Testis (tissue), 3 donors: ENCODE measurements around the gene PPP2R3C. TPM values are rescaled to one million over a fixed set of nuclear protein-coding genes. Genes with fewer than 3 reads are reported as not detected.
A peak's percentile ranks its signal among the peaks of the same experiment; 100 is the strongest.

Source experiments
- DNase-seq: peaks from one replicate; pipeline ENCODE4 v3.0.0-alpha.2; 2019
- H3K27ac ChIP-seq, 2 donors: fragments of 200-600 bp; sonication (generic); one replicate each; pipeline ENCODE4 v1.5.1; 2019
- H3K27me3 ChIP-seq: fragments of 200-600 bp; sonication (generic); one replicate; pipeline ENCODE4 v1.5.1; 2019
- H3K36me3 ChIP-seq: fragments of 200-600 bp; sonication (generic); one replicate; pipeline ENCODE4 v1.5.1; 2017; ENCODE audit warnings: low read depth; ENCODE audit errors: missing control alignments
- H3K4me1 ChIP-seq: fragments of 200-600 bp; sonication (generic); one replicate; pipeline ENCODE4 v1.5.1; 2019
- H3K4me3 ChIP-seq, 2 donors: fragments of 200-600 bp; sonication (generic); one replicate each; pipeline ENCODE4 v1.5.1; 2017 to 2019
- H3K9me3 ChIP-seq: fragments of 200-600 bp; sonication (generic); one replicate; pipeline ENCODE4 v1.5.1; 2017
- CTCF ChIP-seq, 3 experiments: fragments of 450-650 bp in 2 of 3; fragments of 200-600 bp in 1 of 3; sonication (generic) in 1 of 3; IDR thresholded peaks; one replicate each; pipeline ENCODE4 v1.5.1; 2016 to 2019; ENCODE audit warnings: antibody characterized with exemption in 3 of 3, mild to moderate bottlenecking in 2 of 3, moderate library complexity in 1 of 3
- POLR2A ChIP-seq: fragments of 450-650 bp; IDR thresholded peaks from one replicate; pipeline ENCODE4 v1.6.1; 2017; ENCODE audit warnings: antibody characterized with exemption, mild to moderate bottlenecking, moderate library complexity
- WGBS, 2 donors: methylation state at CpG; one replicate each; pipeline ENCODE4 v1.1.5; 2018; 5-methylcytosine and 5-hydroxymethylcytosine counted together
- intact Hi-C: fragments of 100-400 bp; cut with DNase I; formaldehyde crosslinking; loops from one replicate; pipeline ENCODE4 v1.15.1; 2023; ENCODE audit warnings: low total_unique reads
- polyA plus RNA-seq: library from polyadenylated mRNA; stranded (reverse); fragments of 350-450 nt; fragmentation: Illumina TruSeq; extraction: RNeasy Lipid Tissue Mini Kit (QIAGEN cat#74804); gene quantifications from one replicate; pipeline ENCODE4 v1.2.3, GENCODE V29; 2014; ENCODE audit warnings: low read depth, low replicate concordance; ENCODE audit not compliant: insufficient read depth
- total RNA-seq, 2 donors: library from RNA; depleted of rRNA; stranded (reverse); fragments of >200 nt; gene quantifications; one replicate each; pipeline ENCODE4 v1.2.3, GENCODE V29; 2016

Gene PPP2R3C
- total and polyA plus RNA-seq, 3 donors from 2014 or later, result 30.6 to 92.3 (median 37.5) TPM

GRCh38 chr14:35046048-35046750, 75.6 kb downstream of the PPP2R3C start, which contains the start of gene FAM177A1:
Gene FAM177A1 (plus strand): TSS chr14:35046272. CDS start chr14:35046464, 192 bp downstream.
- H3K9me3 ChIP-seq, result no peaks in the 10 kb centered on the region
- H3K4me1 ChIP-seq, result peaks cover 10% of the 10 kb centered on the region
- H3K27ac ChIP-seq, result peak within 1 kb of the TSS; percentile 96
- WGBS, 2 donors, result 1% methylated on average over 33 of the region's 77 CpGs; no CpG with 5 or more reads in 1 of the 2 donors
- peak; percentile 98 for DNase-seq
- peak within 1 kb of the TSS; percentile 90 to 92 for H3K4me3 ChIP-seq
- H3K36me3 ChIP-seq, result no peaks in the 10 kb centered on the region
- intact Hi-C loops, result loop anchor here (10.0 kb wide), 1 partner anchor 171 kb away; the partner anchor contains the start of gene BAZ1A
- TF ChIP-seq CTCF (IDR thresholded peaks at IDR 0.05) (no peak), POLR2A (peak; percentile 73)
- no peaks in the 10 kb centered on the region for H3K27me3 ChIP-seq

GRCh38 chr14:35045798-35046047, 76.1 kb downstream of the PPP2R3C start:
- intact Hi-C loops, result loop anchor here (10.0 kb wide), 1 partner anchor 171 kb away; the partner anchor contains the start of gene BAZ1A
- H3K4me3 ChIP-seq, result peak overlapping the region; percentile 90 to 92
- WGBS, 2 donors, result 0% methylated on average over 6 of the region's 6 CpGs
- no peaks in the 10 kb centered on the region for H3K9me3 ChIP-seq
- peak overlapping the region; percentile 96 for H3K27ac ChIP-seq
- no peak for DNase-seq
- H3K4me1 ChIP-seq, result peaks cover 10% of the 10 kb centered on the region
- H3K36me3 ChIP-seq, result no peaks in the 10 kb centered on the region
- H3K27me3 ChIP-seq, result no peaks in the 10 kb centered on the region
- TF ChIP-seq POLR2A, result no peak
- TF ChIP-seq CTCF (IDR thresholded peaks at IDR 0.05), result no peak

GRCh38 chr14:35044939-35045797, 76.6 kb downstream of the PPP2R3C start:
- Histone ChIP-seq H3K4me1 (peaks cover 10% of the 10 kb centered on the region), H3K4me3 (peak overlapping the region; percentile 90 to 92), H3K27ac (peak overlapping the region; percentile 96), H3K36me3 (no peaks in the 10 kb centered on the region), H3K9me3 (no peaks in the 10 kb centered on the region), H3K27me3 (no peaks in the 10 kb centered on the region)
- intact Hi-C loops, result loop anchor here (10.0 kb wide), 1 partner anchor 170 kb away; the partner anchor contains the start of gene BAZ1A
- WGBS, 2 donors, result 8 to 19% methylated on average over 8 of the region's 8 CpGs
- no peak for TF ChIP-seq POLR2A
- TF ChIP-seq CTCF (IDR thresholded peaks at IDR 0.05), result no peak
- no peak for DNase-seq

GRCh38 chr14:35043046-35043445, 78.7 kb downstream of the PPP2R3C start:
- H3K4me3 ChIP-seq, result no peak overlapping the region
- H3K27me3 ChIP-seq, result no peaks in the 10 kb centered on the region
- no peaks in the 10 kb centered on the region for H3K9me3 ChIP-seq
- intact Hi-C loops, result loop anchor here (10.0 kb wide), 1 partner anchor 168 kb away; the partner anchor contains the start of gene BAZ1A
- WGBS, 2 donors, result 95% methylated on average over 2 of the region's 2 CpGs
- H3K4me1 ChIP-seq, result peaks cover 10% of the 10 kb centered on the region
- TF ChIP-seq POLR2A (no peak), CTCF (IDR thresholded peaks at IDR 0.05) (no peak)
- H3K27ac ChIP-seq, result no peak overlapping the region
- no peaks in the 10 kb centered on the region for H3K36me3 ChIP-seq
- no peak for DNase-seq
